Lower leg skin (tissue), 4 donors: Measurements from ENCODE around the gene UBASH3A. TPM values are rescaled to one million over a fixed set of nuclear protein-coding genes. Genes with fewer than 3 reads are reported as not detected.

Experiments used
- DNase-seq, 2 donors: peaks; one replicate each; pipeline ENCODE4 v3.0.0-alpha.2; 2019; ENCODE audit warnings: low spot score in 2 of 2
- H3K4me3 ChIP-seq: fragments of 200-600 bp; sonication (generic); 2 replicates; pipeline ENCODE4 v1.5.1; 2017; ENCODE audit warnings: mild to moderate bottlenecking, low read depth; ENCODE audit not compliant: poor library complexity, severe bottlenecking
- POLR2A ChIP-seq, 2 donors: fragments of 450-650 bp; IDR thresholded peaks; one replicate each; pipeline ENCODE4 v1.6.1; 2016 to 2017; ENCODE audit warnings: antibody characterized with exemption in 2 of 2, mild to moderate bottlenecking in 1 of 2, moderate library complexity in 1 of 2
- WGBS, 2 donors: methylation state at CpG; one replicate each; pipeline ENCODE4 v1.1.5; 2018; 5-methylcytosine and 5-hydroxymethylcytosine counted together
- intact Hi-C: fragments of 100-400 bp; cut with DNase I; formaldehyde crosslinking; loops from one replicate; pipeline ENCODE4 v1.15.0; 2023; ENCODE audit warnings: low total_unique reads
- total RNA-seq, 4 donors: library from RNA; depleted of rRNA; stranded (reverse); fragments of >200 nt; gene quantifications; one replicate each; pipeline ENCODE4 v1.1.0, GENCODE V29; 2016
- TF ChIP-seq, protein P1 (sequence below), 3 donors: fragments of 450-650 bp; IDR thresholded peaks; one replicate each; pipeline ENCODE4 v1.5.1; 2016; ENCODE audit warnings: antibody characterized with exemption in 3 of 3, mild to moderate bottlenecking in 3 of 3, moderate library complexity in 2 of 3

Gene UBASH3A
- total RNA-seq, 4 donors from 2014 or later = 0.23 TPM; not detected in 3

DNA sequence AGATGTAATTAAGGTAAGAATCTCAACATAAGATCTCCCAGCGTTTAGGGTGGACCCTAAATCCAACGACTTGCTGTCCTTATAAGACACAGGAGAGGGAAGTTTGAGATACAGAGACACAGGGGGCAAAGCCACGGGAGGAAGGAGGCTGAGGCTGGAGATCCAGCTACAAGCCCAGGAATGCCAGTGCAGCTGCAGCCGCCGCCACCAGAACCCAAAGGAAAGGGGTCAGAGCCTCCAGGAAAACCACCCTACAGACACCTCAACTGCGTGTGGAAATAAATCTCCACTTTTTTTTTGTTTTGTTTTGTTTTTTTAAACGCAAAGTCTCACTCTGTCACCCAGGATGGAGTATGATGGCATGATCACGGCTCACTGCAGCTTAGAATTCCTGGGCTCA, 25.3 kb upstream of the UBASH3A start:
- intact Hi-C loops = no loop called here
- DNase-seq = no peak
- H3K4me3 ChIP-seq = no peak overlapping the region
- 69 to 78% methylated on average over 8 of the region's 8 CpGs for WGBS, 2 donors
- TF ChIP-seq POLR2A (IDR thresholded peaks at IDR 0.05) = no peak
- TF ChIP-seq, protein P1, sequence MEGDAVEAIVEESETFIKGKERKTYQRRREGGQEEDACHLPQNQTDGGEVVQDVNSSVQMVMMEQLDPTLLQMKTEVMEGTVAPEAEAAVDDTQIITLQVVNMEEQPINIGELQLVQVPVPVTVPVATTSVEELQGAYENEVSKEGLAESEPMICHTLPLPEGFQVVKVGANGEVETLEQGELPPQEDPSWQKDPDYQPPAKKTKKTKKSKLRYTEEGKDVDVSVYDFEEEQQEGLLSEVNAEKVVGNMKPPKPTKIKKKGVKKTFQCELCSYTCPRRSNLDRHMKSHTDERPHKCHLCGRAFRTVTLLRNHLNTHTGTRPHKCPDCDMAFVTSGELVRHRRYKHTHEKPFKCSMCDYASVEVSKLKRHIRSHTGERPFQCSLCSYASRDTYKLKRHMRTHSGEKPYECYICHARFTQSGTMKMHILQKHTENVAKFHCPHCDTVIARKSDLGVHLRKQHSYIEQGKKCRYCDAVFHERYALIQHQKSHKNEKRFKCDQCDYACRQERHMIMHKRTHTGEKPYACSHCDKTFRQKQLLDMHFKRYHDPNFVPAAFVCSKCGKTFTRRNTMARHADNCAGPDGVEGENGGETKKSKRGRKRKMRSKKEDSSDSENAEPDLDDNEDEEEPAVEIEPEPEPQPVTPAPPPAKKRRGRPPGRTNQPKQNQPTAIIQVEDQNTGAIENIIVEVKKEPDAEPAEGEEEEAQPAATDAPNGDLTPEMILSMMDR (IDR thresholded peaks at IDR 0.05) = no peak

DNA sequence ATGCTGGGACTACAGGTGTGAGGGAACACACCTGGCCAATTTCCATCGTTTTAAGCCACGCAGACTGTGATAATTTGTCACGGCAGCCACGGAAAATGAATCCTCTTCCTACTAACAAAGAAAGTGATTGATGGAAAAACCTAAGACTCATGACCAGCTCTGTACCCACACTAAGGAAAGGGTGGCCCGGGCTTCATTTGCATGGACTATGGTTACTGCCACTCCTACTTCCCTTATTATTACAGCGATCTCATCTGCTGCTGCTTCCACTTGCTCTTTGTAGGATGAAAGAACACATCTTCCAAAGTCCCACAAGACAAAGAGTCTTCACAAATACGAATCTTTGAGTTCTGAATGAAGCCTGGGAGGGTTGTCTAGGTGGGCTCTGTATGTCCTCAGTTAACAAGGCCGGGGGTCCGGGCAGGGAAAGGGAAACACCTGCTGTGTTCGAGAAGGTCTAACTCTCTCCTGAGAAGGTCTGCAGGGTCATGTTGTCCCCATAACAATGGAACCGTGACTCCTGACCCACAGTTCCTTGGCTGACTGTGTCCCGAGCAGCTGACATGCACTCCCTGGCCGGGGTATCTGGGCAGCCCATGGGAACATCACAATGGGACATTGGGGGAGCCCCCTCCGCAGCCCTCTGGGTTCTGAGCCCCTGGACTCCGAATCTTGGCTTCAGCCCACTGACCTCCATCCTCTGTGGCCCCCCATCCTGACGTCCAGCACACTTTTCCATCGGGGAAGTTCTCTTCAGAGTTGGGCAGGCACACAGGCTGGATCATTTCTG, 24.1 kb upstream of the UBASH3A start:
- DNase-seq = no peak
- WGBS, 2 donors = 83 to 87% methylated on average over 17 of the region's 17 CpGs
- no peak overlapping the region for H3K4me3 ChIP-seq
- intact Hi-C loops = no loop called here
- TF ChIP-seq, protein P1 (IDR thresholded peaks at IDR 0.05) = no peak
- TF ChIP-seq POLR2A (IDR thresholded peaks at IDR 0.05) = no peak

DNA sequence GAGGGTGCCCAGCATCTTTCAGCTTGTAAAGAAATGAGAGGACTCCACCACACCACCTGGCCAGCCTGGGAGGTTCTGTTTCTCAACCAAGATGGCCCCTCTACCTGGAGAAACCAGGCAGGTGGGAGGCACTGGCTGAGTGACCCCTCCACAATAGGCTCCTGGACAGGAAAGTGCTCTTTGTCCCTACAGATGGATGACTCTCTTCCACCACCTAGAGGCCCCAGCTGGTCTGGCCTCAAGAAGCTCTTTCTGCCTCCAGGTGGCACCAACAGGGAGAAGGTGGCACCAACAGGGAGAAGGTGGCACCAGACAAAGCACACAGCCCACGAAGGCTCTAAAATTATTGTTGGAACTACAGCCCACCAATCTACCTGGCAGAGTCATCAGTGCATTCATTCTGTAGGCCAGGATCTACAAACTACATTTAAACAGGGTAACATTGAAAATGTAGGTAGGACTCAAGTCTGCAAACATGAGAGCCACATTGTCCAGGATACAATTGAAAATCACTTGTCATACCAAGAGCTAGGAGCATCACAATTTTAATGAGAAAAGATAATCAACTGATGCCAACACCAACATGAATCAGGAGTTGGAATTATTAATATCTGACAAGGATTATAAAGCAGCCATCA, 22.2 kb upstream of the UBASH3A start:
- no peak overlapping the region for H3K4me3 ChIP-seq
- intact Hi-C loops = no loop called here
- WGBS, 2 donors = 50 to 62% methylated on average over 1 of the region's 1 CpG
- TF ChIP-seq, protein P1 (IDR thresholded peaks at IDR 0.05) = no peak
- no peak for TF ChIP-seq POLR2A (IDR thresholded peaks at IDR 0.05)
- DNase-seq = no peak

DNA sequence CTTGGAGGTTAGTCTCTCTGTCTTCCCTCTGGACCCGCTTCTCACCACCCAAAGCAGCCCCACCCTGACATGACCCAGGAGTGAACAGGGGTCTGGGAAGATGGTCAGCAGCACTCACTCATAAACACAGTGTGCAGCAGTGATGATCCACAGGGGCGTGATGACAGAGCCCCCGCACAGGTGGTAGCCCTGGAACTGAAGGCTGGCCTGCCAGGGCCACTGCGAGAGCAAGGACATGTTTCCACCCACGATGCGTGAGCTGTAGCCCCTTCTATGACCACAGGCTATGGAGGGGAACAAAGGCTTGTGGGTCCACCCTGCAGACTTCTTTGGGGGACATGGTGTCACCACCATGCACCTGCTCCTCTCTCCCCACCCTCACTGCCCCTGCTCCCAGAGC, 20.8 kb upstream of the UBASH3A start:
- 94 to 98% methylated on average over 4 to 6 of the region's 6 CpGs for WGBS, 2 donors
- no peak for TF ChIP-seq POLR2A (IDR thresholded peaks at IDR 0.05)
- TF ChIP-seq, protein P1 (IDR thresholded peaks at IDR 0.05) = no peak
- no peak overlapping the region for H3K4me3 ChIP-seq
- intact Hi-C loops = no loop called here
- DNase-seq = no peak

DNA sequence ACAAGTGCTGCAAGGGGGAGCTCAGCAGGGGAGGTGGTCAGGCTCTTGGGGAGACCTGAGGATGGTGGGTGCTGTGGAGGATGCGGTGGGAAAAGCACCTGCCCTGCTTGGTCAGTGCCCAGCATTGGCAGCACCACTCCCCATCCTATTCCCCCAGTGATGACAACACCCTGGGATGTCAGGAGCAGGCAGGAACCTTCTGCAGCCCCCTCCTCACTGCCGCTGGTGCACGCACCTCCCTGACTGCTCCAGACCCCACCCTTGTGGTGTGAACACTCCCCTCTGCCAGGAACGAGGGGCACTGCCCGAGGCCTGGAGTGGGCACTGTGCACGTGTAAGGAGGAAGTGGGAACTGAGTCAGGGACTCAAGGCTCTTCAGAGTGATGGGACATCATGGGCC, 20.4 kb upstream of the UBASH3A start:
- no peak for DNase-seq
- intact Hi-C loops = no loop called here
- no peak for TF ChIP-seq POLR2A (IDR thresholded peaks at IDR 0.05)
- TF ChIP-seq, protein P1 (IDR thresholded peaks at IDR 0.05) = no peak
- WGBS, 2 donors = 72 to 83% methylated on average over 3 to 5 of the region's 6 CpGs
- no peak overlapping the region for H3K4me3 ChIP-seq
